GM18498 (cell line): ENCODE results near the gene LRP6.
"Not testable (repeated sequence)": the region's sequence is repeated elsewhere in the genome, so short reads cannot be mapped to it uniquely, and the experiment has no call there.

ENCODE experiments used
- ATAC-seq: cut with Tn5 transposase; IDR thresholded peaks from one replicate; pipeline ENCODE4 v1.9.1; 2021; ENCODE audit warnings: mild to moderate bottlenecking, moderate library complexity; ENCODE audit not compliant: unreplicated experiment

LRP6 gene

DNA sequence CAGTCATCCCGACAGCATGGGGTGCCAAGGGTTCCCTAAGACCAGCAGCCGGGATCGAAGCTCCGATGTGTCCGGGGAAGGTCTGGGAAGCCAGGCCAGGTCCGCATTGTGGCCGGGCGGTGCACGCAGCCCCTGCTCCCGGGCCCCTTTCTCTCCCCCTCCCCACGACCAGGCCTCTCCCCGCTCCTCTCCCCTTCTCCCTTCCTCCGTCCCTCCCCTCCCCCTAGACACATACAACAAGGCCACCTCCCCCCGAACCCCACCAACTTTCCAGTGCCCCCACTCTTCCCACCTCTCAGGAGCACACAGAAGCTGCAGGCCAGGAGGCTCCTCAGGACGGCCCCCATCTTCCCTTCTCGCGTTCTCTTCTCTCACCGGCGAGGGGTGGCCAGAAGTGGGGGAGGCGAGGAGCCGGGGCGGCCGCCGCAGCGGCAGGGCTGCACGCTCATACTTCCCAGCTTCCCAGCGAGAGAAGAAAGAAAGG, 413 bp downstream of the LRP6 start:
- ATAC-seq: no peak

DNA sequence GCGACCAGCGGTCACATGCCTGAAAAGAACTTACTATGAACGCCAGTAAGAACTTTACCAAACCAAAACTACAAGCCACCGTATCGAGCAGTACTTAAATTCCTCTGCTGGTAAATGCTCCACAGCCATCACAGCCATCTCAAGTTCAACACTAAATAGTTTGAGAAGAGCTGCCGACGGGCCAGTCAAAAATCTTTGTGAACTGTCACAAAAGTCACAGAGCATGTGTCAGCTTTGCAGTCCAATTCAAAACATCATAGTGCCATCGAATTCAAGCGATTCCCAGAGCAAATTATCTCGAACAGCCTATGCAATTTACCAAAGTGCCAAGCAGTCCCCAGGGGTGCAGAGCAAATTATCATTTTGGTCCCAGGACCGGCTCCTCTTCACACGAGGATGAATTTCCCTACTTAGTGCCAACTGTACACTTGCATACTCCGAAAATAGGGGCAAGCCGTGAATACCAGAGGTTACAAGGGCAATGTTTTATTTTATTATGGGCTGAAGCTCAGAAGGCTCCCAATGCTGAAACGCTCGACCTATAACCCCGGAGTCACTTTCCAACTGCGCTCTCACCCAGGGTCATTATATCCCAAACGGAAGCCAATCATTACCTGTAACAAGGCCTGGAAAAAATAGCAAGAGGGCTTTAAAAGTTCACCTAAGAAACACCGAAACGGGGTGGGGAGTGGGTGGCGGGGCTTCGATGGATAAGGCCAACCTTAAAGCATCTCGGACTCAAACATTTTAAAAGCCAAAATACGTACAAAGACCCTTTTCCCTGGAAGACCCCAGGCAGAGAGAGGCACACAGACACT, 1.1 kb downstream of the LRP6 start:
- ATAC-seq: no peak

DNA sequence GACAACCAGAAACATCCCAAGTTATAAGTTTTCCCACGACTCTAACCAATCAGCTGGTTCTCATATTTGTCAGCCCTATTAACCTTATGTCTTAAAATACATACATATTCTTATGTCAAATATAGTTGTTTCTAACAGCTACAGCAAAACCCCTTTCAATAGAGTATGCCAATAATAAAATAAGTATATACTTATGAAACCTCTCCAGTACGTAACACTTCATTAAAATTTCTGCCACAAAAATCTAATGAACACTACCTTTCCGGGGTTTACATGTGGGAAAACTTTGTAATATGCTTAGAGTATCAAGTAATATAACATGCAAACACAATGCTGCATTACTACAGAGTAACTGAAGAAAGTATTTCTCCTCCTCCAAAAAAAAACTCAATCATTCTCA, 1.8 kb downstream of the LRP6 start:
- ATAC-seq: no peak

DNA sequence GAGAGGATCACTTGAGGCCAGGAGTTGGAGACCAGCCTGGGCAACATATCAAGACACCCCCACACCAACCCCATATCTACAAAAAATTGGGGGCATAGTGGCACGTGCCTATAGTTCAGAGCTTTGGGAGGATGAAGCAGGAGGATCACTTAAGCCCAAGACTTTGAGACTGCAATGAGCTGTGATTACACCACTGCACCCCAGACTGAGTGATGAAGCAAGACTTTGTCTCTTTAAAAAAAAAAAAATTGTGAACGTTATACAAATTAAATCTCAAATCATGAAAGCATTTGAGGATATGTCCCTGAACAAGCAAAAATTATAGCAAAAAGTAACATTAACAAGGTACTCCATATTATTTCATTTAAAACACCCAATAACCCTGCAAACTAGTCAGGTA, 2.9 kb downstream of the LRP6 start:
- ATAC-seq: no peak

DNA sequence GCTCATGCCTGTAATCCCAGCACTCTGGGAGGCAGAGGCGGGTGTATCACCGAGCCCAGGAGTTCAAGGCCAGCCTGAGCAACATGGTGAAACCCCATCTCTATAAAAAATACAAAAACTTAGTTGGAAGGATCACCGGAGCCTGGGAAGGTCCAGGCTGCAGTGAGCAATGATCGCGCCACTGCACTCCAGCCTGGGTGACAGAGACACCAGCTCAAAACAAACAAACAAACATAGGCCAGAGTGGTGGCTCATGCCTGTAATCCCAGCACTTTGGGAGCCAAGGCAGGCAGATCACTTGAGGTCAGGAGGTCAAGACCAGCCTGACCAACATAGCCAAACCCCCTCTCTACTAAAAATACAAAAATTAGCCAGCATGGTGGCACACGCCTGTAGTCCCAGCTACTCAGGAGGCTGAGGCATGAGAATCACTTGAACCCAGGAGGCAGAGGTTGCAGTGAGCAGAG, 10.5 kb downstream of the LRP6 start:
- ATAC-seq: not testable (repeated sequence)

DNA sequence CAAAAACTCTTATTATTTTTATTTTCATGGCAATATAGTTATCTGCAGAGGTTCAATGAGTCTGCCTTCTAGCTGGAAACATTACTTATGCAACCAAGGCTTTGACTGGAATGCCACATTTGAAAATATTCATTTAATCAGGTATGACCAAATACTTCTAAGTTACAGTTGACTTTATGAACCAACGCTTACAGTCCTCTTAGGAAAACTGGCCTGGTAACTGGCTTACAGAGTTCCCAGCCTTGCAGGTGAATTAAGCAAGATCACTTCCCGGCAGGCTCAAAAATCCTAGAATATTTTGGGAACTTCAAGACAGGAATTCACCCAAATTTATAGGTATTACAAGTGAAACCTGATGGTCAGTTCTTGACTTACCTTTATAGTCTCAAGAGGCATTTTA, 12.3 kb downstream of the LRP6 start:
- no peak for ATAC-seq

DNA sequence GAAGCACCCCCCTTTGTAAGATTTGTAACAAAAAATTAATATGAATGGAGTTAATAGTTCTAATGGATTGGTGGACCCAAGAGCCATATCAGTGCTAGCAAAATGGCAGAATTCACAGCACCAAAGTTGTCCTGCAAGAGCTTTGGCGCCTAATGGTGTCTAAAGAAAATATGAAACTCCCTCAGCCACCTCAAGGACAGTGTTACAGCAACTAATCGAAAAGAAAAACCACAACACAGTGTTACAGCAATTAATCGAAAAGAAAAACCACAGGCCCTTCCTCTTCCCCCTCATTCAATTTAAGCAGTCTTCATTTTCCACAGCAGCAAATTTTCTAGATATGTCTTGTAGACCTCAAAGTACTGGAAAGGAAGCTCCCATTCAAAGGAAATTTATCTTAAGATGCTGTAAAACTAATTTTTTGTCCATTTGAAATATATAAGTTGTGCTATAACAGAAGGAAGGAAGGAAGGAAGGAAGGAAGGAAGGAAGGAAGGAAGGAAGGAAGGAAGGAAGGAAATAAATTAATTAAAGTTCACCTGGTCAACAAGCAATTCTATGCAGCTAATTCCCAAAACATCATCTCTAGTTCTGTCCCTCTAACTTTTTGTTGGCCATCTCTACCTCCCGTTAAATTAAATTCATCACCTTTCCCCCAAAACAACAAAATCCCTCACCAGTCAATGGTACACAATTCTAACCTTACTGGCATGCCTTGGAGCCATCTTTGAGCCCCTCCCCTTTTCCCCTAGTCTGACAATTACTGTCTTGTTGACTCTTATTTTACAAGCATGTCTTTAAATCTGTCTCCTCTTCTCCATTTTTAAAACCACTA, 17.4 kb downstream of the LRP6 start:
- ATAC-seq: no peak

DNA sequence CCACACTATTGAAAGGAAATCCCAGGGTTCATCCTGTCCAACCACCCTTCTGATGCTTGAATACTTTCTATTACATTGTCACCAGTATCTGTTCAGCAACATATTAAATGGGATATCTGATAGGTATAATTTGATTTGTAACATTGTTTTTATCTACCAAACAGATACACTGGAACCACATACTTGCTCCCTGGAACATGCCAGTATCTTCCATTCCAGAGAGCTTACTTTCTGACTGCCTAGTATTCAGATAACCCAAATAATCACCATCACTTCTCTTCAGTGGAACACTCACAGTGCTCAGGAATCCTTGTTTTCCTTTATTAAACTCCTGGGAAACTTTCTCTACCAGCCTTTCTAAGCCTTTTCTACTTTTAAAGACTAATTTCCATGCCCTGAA, 19.3 kb downstream of the LRP6 start:
- no peak for ATAC-seq

DNA sequence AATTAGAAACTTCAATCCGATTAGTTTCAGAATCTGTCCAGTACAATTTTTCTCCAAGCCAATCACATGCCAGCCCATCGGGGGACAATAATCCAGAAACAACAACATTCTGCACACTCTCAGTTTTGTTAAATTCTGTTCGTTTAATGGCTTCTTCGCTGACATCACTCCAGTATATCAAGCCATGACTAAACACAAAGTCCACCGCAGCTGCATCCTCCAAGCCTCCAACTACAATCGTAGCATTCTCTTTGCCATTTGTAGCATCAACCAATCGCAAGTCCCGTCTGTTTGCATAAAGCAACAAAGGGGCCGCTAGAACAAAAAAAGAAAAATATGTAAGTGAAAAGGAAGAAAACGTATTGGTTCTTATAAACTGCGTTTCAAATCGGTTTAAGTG, 22.5 kb downstream of the LRP6 start:
- ATAC-seq: no peak

DNA sequence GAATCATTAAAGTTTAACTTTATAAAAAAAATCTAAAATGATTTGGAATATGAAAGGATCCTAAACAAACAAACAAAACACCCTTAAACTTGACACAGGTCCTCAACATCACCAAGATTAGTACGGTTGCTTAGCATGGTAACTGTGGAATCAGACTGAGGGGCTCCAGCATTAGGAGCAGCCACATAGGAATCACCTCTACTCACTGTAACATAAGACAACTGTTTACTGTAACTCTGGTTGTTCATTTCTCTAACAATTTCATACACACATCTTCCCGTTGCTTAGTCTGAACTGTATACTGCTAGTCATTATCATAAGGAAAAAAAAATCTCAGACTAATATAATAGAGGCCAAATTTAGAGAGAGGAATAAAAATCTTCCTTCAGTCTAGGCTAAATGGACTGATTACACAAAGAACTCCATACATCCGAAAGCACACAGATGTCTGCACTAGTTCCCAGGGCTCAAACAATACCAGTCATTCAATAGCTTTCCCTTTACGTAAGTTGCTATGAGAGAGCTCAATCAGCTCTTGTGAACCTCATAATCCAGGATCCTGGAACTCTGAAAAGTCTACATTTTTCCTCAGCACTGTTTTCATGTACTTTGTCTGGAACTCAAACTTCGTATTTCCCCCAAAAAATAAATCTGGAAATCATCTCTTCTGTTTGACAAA, 26.0 kb downstream of the LRP6 start:
- no peak for ATAC-seq

DNA sequence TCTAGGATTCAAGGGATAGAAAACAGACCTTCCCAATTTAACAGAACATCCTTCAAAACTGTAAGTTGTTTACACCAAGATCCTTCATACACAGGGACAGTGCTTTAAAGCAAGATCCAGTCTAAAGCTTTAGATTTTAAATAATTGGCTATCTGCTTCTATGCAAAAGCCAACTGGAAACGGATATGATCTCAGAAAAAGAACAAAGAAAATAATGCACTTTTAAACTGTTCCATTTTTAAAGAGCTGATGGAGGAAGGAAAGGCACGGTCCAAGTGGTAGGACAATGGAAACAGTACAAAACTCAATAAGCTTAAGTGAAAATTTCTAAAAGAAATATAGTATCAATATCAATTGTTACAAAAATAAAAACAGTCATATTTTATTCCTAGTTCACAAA, 27.7 kb downstream of the LRP6 start:
- ATAC-seq: no peak

DNA sequence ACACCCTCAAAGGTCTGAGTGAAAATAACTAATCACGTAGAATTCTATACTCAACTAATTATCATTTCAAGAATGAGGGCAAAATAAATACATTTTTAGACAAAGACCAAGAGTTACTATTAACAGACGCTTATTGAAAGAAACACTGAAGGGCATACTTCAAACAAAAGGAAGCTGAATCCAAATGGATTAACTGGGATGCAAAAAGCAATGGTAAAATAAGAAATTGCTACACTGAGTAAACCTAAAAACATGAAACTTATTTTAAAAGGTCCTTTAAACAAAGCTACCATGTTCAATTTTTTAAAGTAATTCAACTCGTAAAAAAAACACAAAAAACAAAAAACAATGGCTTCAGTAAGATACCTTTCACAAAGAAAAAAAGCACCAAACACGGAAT, 28.2 kb downstream of the LRP6 start:
- no peak for ATAC-seq

DNA sequence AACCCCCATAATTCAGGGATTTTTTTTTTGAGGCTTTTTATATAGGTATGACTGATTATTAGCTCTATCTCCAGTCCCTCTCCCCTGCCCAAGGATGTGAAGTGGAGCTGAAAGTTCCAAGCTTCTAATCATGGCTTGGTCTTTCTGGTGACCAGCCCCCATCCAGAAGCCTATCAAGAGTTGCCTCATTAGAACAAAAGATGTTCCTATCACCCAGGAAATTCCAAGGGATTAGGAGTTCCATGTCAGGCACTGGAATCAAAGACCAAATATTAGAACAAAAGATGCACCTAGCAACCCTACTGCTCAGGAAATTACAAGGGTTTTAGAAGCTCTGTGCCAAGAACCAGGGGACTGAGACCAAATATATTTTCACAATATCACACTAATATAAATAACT, 29.9 kb downstream of the LRP6 start:
- ATAC-seq: no peak

DNA sequence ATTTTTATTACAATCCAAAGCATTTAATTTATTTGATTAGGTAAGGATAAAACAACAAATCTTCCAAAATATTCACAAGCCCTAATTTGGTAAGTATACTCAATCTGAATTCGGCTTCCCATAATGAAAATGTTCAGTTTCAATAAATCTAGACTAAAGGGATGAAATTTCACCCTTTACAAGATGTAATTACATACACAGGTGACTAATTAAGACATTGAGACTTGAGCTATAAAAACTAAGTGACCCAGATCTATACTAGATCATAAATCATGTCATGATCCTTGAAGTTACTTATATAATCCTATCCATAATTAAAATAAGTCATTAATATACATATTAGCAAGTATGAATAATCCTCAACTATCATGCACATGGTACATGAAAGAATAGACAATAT, 36.6 kb downstream of the LRP6 start:
- ATAC-seq: no peak

DNA sequence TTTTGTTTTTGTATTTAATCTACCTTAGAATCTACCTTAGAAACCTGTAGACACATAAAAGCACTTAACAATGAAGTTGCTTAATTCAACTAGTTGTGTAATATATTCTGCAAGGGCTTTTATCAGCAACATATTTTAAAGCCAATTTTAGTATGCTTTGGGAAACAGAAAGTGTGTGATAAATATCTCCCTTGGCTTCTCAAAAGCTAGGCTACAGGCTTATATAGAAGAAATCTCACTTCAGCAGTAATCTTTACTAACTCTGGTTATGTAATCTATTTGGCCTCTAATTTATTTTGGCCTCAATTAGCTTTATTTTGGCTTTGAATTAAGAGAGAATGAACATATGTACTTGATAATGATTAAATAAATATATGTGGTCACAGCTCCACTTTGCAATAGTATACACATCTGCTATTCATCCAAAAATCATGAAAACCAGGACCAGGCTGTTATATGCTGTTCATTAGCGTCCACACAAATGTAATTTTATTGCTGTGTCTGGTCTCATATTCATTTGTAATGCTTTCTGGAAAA, 37.2 kb downstream of the LRP6 start:
- ATAC-seq: no peak

DNA sequence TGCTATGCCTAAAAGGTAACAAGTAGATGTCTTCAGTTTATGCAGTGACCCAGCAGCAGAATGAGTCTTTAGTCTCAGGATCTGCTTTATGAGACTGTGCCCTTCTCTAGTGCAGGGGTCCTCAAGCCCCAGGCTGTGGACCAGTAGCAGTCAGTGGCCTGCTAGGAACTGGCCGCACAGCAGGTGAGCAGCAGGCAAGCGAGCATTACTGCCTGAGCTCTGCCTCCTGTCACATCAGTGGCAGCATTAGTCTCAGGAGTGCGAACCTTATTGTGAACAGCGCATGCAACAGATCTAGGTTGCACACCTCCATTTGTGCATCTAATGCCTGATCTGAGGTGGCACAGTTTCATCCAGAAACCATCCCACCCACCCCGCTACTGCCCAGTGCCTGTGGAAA, 38.4 kb downstream of the LRP6 start:
- ATAC-seq: no peak

DNA sequence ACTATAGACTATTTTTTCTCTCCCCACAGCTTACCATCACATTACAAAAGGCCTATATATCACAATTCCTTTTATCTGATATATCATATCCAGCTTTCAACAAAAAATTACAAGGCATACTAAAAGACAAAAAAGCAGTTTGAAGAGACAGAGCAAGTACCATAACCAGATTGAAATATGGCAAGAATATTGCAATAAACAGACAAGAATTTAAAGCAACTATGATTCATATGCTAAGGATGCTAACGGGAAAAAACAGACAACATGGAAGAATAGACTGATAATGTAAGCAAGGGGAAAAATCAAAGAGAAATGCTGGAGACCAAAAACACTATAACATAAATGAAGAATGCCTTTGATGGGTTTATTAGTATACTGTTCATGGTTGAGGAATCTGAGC, 40.7 kb downstream of the LRP6 start:
- no peak for ATAC-seq

DNA sequence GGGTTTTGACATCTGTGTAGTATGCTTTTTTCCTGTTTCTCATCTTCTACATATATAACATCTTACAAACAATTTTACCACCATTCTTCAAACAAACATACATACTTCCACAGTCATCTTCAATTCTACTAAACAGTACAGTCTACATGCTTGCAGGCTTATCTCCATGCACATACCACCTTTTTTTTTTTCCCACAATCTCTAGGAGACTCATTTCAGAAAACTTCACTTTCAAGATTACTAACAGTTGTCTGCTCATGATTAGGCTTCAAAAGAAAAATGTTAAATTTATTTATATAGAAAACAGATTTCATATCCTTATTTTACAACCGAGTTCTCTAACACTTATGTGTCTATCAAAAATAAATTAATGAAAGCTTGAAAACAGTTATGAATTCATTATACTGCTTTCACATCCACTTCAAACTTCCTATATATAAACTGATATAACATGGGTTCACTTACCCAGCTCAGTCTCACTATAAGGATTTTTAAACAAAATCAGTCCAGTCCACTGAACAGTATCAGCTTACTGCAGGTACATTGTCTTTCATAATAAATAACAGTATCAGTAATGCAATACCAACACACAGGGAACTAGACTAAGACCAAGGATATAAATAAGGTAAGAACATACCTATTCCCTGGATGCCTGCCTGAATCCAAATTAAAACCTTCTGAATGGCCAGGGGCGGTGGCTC, 42.5 kb downstream of the LRP6 start:
- ATAC-seq: no peak

DNA sequence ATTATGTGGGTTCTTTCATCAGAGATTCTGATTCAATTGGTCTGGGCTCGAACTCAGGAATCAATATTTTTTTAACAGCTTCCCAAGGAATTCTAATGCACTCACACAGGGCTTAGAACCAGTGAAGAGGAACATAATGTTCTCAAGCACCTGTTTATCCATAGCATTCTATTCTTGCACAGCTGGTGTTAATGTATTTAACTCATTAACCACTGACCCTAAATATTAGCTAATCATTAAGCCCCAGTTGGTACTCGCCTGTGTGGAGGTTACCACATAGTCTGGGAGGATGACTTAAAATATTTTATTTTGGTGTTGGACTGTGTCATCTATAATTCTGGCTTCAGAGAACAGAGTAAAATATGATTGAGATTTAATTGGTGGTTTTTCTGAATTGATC, 45.3 kb downstream of the LRP6 start:
- no peak for ATAC-seq

DNA sequence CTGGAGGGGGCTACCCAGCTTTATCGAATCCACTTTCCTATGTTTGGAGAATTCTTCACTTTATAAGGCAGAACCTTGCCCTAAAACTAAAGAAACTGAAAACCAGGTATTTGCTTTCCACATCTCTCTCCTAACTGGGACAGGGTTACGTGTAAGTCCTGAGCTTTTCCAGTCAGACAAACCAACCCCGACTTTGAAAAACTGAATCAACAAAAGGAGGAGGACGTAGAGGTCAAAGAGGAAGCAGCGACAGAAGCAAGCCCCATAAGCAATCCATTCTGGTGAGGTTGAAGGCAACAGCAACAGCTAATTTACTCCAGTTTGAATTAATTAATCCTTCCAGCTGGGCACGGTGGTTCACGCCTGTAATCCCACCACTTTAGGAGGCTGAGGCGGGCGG, 47.2 kb downstream of the LRP6 start:
- ATAC-seq: no peak

DNA sequence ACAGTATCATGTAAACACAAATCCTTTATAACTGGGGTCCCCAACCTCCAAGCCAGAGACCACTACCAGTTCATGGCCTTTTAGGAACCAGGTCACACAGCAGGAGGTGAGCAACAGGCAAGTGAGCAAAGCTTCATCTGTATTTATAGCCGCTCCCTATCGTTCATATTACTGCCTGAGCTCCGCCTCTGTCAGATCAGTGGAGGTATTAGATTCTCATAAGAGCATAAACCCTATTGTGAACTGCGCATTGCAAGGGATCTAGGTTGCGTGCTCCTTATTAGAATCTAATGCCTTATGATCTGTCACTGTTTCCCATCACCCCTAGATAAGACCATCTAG, 49.9 kb downstream of the LRP6 start:
- no peak for ATAC-seq
